Tibial nerve (tissue), 4 donors: Measurements from ENCODE around the gene B4GALNT1.

Experiments
- CTCF ChIP-seq, 5 experiments: fragments of 200-600 bp in 3 of 5; fragments of 450-650 bp in 2 of 5; sonication (generic) in 3 of 5; IDR thresholded peaks; one replicate each; pipeline ENCODE4 v1.5.1; 2016 to 2019; ENCODE audit warnings: antibody characterized with exemption in 5 of 5, mild to moderate bottlenecking in 3 of 5, moderate library complexity in 2 of 5
- EP300 ChIP-seq, 2 donors: sonication (generic); formaldehyde crosslinking; IDR thresholded peaks; one replicate each; pipeline ENCODE4 v1.6.1; 2017; ENCODE audit warnings: antibody characterized with exemption in 2 of 2, mild to moderate bottlenecking in 1 of 2

DNA sequence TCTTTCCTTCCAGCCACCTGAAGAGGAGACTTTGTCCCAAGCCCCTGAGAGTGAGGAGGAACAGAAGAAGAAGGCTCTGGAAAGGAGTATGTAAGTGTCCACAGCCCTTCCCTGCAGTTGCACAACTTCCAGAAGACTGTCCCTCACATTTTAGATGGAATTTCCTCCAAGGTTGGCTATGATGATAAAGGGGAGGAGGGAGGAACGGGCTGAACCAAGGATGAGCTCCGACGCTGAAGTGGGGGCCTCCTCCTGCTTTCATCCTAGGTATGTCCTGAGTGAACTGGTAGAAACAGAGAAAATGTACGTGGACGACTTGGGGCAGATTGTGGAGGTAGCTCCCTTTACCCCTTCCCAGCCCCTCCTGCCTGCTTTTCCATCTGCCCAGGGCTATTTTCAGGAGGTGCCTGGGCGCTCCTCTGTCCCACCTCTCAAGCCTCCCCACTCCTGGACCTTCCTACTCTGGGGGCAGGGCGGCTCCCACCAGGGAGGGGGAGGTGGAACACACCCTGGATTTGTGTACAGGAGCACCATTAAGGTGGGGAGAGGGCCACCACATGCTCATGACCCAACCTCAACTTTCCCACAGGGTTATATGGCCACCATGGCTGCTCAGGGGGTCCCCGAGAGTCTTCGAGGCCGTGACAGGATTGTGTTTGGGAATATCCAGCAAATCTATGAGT lies 19.4 kb downstream of the B4GALNT1 start:
- TF ChIP-seq EP300 (IDR thresholded peaks at IDR 0.05) (no peak), CTCF (IDR thresholded peaks at IDR 0.05) (no peak)
